HG03060 (cell line): ENCODE measurements around the gene PKIG.

Experiments
- ATAC-seq: cut with Tn5 transposase; IDR thresholded peaks from one replicate; pipeline ENCODE4 v1.9.1; 2021; ENCODE audit warnings: low read depth, moderate number of reproducible peaks; ENCODE audit not compliant: unreplicated experiment

Gene PKIG

DNA sequence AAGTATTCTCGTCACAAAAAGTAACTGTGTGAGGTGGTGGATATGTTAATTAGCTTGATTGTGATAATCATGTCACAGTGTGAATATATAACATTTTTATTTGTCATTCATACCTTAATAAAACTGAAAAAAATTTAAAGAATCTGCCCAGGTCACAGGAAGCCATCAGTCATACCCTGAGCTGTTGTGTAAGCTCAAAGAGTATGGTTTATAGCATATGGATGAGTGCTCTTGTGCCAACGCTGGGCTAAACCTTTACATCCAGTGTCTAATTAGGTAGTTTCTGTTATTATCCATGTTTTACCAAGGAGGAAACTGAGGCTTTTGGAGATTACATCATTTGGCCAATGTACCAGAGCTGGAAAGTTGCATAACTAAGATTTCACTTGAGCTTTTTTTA, 11.4 kb downstream of the PKIG start:
- no peak for ATAC-seq

DNA sequence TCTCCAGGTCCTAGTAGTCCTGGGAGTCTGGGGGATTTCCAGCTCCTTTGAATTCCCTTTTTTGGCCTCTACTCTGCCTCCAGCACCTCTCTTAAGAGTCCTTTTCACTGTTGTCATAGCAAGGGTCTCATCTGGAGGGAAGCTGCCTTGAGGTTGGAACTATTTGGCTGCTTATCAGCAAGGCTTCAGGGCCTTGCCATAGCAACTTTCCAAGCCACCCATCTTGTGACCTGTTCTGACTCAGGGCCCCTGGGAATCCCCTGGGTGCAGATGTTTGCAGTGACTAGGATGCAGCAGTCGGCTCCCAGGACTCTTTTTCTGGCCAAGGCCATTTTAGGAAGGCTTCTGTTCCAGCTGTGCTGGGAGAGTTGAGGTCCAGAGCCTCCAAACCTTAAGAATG, 12.4 kb downstream of the PKIG start:
- no peak for ATAC-seq

DNA sequence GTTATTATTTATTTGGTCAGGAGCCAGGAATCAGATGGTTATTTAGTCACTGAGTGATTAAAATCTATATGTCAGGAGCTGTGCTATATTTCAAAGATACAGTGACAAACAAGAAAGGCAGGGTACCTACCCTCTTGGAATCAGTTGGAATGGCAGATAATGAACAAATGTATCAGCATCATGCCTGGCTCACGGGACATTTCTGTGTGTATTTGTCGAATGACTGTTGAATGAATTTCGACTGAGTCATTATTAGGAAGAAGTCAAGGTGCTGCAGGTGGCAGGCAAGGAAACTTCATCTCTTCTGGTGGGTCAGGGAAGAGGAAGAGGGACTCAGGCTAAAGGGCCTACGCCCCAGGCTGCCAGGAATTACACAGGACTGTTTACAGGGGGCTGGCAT, 13.6 kb downstream of the PKIG start:
- ATAC-seq, result no peak

DNA sequence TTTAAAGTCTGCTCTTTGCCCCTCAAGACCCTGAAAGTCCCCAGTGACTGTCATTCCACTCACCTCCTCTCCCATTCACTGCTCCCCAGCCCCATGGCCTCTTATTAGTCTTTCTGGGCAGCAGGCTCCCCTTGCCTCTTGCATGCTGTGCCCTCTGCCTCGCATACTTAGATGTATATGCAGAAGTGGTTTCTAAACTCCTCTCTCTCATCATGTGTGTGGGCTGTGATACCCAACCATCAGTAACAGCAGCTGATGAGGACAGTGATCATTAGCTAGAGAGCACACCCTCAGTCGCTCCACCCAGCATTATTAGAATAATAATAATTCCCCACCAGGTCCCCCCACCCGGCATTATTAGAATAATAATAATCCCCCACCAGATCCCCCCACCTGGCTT, 14.5 kb downstream of the PKIG start:
- ATAC-seq, result no peak

DNA sequence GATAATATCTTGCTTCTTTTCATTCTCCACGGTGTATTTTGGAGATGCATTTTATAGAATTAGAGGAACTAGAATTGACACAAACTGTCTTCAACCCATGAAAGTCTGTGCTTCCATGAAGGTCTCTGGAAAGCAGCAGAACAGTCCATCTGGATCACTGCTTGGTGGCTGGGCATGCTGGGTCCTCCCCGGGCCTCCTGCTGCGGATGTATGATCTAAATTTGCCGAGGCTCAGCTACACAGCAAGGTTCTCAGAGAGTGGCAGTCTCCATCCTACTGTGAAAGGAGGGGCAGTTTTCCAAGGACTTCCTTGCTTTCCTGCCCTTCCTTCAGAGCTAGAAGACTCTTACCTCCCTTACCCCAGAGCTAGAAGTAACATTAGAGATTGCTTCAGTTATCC, 15.1 kb downstream of the PKIG start:
- no peak for ATAC-seq

DNA sequence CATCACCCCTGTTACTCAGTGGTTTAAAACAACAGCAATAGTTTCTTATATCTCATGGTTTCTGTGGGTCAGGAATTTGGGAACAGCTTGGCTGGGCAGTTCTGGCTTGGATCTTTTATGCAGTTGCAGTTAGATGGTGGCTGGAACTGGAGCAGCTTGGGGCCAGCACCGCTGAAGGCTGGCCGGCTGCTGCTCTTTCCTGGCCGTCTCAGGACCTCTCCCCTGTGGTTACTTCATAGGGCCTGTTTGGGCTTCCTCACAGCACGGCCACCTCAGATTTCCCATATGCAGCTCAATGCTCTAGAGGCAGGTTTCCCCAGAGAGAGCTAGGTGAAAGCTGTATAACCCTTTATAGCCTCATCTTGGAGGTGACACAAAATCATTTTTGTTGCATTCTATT, 15.6 kb downstream of the PKIG start:
- ATAC-seq, result no peak

DNA sequence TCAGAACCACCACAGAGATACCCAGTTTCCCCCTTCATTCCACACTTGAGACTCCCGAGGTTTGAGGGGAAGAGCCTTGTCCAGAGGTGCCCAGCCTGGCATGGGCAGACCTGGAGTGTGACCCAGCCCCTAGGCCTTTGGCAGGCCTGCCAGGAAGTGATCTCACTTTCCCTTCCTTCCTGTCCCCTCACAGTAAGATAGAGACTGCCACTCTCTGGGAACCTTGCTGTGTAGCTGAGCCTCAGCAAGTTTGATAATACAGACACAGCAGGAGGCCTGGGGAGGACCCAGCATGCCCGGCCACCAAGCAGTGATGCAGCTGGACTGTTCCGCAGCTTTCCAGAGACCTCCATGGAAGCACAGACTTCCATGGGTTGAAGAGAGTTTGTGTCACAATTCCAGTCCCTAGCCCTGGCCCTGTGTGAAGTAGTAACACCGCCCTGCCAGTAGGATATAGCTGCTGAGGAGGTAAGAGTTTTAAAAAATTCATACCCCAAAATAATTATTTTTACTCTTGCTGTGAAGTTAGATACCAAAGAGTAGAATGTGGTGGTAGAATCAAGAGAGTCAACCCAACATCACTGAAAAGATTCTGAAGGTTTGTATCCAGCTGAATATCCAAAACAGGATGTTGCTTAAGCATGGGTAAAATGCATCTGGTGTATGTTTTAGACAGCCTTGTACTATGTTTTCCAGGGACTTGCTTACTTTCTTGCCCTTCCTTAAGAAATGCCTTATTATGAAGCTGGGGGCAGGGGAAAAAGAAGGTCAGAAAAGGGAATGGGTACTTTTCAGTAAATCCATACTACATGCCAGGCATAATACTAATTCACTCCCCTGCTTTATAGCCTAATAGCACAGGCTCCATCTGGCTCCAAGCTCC, 16.3 kb downstream of the PKIG start:
- no peak for ATAC-seq

DNA sequence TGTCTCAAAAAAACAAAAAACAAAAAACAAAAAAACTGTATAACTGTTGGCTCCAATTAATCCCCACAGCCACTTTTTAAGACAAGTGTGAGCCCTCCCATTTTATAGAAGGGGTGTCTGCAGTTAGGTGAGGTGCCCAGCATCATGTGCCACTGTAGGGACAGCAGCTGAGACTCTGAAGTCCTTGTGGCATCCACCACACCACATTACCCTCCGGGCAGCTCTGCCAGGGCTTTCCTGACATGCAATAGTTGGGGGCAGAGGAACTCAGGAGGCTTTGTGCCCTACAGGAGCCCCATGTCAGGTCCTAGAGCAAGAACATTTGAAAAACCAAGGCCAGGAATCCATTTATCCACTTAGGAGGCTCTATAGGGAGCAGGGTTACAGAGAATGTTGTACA, 17.3 kb downstream of the PKIG start:
- no peak for ATAC-seq

DNA sequence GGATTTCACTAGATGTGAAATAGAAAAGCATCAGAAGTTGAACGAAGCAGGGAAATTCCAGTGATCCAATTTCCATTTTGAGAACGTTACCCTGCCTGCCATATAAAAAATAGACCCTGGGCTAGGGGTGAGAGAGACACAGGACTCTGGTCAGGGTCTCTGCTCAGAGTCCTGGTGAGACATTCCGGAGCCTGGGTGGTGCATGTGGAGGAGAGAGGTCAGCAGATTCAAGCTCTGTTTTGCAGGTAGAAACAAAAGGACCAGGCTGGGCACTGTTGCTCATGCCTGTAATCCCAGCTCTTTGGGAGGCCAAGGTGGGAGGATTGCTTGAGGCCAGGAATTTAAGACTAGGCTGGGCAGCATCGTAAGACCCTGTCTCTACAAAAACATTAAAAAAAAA, 17.9 kb downstream of the PKIG start:
- no peak for ATAC-seq

DNA sequence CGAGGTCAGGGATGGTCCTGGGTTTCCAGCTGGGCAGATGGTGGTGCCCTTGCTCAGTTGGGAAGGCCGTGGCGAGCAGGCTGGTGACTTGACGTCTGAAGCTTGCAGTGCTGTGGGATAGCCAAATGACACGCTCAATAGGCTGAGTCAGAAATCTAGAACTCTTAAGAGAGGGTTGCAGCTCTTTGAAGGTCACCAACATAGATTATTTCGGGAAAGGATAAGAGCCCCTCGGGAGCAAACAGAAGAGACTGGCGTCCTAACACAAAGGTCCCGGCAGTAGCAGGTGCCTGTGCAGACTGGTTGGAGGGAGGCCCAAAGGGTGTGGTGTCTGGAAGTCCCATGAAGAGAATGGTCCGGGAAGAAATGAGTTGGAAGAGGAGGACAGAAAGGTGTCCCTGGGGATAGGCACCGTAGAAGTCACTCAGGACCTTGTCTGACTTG, 18.4 kb downstream of the PKIG start:
- no peak for ATAC-seq

DNA sequence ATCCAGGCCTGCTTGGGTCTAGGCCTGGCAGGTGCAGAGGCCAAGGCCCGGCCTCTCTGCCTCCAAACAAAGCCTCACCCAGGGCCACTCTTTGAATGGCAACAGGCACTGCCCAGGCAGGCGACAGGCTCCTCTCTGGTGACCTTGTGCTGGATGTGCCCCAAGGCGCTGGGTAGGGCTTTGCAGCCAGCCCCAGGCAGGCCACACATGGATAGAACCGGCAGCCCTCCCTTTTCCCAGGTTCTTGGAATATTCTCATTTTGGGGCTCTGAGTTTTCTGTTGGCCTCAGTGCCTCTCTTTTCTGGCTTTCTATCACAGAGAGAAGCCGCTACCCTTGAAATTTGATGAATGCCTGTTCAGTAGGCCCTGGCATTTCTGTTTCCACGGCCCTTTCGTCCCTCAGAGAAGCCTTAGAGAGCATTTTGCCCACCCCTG, 18.9 kb downstream of the PKIG start:
- no peak for ATAC-seq

DNA sequence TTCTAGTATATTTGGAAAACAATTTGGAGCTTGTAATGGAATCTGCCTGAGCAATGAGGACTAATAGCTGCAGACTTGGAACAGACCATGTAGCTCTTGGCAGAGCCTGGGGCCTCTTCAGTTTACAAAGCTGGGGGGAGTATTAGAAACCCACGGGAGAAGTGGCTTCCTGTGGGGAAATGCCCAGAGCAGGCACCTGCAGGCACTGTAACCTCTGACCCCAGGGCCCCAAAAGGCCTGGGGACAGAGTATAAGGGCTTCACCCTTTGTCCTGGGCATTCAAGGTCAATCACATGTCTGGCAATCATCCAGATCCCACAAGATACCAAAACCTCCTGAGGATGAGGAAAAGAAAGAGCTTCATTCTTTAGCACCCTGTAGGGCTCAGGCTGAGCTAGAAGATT, 19.4 kb downstream of the PKIG start:
- ATAC-seq, result no peak

DNA sequence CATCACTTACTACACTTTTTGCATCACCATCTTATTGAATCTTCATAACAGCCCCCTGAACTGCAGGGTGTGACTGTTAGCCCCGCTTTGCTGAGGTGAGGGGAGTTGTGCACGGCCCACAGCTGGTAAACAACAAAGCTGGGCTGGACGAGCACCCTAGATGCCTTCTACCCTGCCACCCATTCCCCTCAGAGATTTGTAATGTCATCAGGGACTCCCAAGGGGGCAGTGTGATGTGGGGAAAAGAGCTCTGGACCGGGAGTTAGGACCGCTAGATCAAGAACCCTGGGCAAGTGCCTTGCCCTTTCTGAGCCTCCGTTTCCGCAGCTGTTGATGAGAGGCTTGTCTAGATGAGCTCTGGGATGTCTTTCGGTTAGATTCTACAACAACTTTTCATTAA, 20.9 kb downstream of the PKIG start:
- ATAC-seq, result no peak

DNA sequence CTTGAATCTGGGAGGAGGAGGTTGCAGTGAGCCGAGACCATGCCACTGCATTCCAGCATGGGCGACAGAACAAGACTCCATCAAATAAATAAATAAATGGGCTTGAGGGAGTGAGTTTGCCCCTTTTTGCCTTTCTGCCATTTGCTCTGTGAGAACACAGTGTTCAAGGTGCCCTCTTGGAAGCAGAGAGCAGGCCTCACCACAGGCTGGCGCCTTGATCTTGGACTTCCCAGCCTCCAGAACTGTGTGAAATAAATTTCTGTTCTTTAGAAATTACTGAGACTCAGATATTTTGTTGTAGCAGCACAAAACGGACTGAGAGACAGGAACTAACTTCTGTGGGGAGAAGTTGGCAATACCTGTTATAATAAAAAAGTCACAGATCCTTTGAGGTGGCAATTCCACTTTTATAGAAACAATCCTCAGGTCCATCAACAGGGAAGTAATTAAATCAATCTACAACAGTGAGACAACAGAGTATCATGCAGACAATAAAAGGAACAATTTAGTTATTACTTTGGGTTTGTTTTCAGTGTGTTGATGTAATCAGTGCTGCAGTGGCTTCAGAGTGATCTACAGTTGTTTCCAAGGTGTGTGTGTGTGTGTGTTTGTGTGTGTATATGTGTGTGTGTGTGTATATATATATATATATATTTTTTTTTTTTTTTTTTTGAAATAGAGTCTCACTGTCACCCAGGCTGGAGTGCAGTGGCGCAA, 24.5 kb downstream of the PKIG start:
- no peak for ATAC-seq

DNA sequence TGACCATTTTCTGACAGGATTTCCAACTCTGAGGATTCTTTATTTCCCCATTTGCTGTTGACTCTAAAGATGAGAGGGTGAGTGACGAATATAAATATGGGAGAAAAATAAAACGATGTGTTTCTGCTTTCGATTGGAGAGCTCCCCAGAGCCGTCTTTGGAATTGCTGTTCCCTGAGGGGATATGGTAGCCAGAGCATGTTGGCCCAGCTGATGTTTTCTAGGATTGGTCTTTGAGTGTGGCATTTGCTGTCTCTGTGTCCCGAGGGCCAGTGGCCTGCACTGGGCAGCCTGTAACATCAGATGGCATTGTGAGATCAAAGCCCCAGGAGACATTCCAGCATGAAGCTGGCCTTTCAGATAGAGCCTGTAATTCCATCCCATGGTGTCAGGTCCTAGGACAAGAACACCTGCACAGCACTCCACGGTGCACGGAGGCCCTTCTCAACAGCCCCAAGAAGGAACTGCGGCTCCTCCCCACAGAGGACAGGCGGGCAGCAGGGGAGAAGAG, 26.7 kb downstream of the PKIG start:
- ATAC-seq, result no peak

DNA sequence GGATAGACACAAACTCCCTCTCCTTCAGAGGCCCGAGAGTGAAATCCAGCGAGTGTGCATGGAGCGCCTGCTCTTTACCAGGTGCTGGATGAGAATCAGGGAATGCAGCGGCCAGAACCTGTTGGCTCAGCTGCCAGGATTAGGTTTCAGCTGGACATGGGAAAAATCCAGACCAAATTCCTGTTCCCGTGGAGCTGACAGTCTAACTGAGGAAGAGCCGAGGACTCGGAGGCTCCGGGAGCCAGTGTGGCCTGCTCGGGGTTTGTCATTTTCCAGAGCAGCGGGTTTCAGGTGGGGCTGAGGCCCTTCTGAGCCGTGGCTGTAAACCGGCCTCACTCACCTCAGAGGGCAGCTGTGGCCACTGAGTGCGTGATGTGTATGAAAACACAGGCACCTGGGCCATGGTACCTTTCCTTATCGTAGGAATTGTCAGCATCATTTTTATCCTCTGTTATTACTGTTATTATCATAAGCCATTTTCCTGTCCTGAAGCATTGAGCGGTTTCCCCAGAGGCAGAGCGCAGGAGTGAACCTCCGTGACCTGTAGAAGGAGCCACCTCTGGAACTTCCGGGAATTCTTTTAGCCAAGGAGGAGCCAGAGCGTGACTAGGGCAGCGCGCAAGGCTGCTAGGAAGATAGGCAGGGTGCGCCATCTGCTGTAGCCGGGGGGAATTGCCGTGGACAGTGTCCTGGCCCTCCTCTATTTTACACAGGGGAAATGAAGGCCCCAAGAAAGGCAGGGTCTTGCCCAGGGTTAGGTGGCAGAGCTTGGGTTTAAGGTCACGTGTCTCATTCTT, 27.3 kb downstream of the PKIG start:
- no peak for ATAC-seq

DNA sequence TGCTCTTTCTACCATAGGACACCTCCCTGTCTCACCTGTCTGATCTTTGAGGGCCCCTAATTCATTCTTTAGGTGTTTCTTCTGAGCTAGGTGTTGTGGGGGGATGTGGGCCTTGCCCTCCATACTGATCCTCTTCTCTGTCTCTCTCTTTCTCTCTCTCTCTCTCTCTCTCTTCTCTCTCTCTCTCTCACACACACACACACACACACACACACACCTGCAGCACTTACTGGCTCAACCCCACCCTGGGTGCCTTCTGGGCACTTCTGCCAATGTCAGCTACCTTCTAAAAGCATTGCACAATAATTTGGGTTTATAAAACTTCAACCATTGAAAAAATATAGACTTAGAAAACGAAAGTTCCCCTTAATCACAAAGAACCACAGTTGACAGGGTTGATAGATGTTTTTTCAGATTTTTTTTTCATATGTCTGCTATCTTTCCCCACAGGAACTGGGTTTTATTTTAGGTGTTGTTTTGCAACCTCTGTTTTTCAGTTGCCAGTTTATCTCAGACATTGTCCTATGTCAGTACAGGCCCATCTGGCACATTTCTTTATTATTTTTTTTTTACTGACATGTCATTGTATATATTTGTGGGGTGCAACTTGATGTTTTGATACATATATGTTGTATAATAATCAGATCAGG, 28.1 kb downstream of the PKIG start:
- no peak for ATAC-seq

DNA sequence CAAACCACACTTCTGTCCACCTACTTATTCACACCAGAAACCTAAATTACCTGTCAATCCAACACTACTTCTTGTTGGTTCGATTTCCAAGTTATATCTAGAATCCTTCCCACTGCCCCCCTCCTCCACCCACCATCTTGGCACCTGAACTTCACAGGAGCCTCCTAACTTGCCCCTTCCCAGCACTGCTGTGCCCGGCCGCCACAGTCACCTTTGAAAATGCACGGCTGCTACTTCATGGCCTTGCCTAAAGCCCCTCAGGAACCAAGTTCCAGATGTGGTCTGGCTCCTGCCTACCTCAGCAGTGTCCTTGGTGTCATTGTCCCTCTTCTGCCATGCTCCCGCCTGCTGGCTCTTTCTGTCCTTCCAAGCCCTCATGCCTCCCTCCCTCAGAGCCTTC, 31.2 kb downstream of the PKIG start:
- ATAC-seq, result no peak

DNA sequence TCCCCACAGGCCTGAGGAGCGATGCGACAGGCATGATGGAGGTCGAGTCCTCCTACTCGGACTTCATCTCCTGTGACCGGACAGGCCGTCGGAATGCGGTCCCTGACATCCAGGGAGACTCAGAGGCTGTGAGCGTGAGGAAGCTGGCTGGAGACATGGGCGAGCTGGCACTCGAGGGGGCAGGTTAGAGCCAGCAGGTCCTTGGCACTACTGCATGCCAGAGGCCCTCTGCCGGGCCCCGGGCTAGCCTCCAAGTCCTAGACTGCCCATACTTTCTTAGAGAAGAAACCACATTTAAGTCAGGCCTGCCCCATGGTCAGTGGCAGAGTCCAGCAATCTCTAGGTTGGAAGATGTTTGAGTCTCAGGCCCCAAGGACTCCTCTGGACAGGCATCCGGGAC, 32.1 kb downstream of the PKIG start:
- ATAC-seq, result no peak

DNA sequence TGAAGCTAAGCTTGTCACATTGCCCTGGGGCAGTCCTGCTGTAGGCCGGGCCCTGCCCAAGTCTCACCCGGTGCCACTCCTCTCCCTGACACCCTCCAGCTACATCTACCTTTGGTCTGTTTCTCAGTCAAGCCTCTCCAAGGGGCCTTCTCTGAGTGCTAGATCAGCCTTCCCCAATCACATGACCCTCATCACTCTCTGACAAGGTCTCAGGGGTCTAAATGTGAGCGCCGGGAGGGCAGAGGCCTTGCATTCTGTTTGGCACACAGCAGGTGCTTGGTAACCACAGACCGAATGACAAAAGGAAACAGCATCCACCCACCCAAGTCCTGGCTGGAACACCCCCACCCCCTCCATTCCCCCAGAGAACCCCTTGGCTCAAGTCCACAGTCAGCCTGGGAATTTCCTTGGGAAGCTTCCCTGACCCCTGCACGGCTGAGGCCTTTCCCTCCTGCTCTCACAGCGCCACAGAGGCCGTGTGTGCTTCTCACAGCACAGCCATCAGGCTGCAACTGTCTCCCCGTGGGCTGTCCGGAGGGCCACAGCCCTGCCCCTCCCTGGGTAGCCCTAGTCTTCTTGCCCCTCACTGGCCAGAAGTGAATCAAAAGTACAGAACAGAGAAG, 32.9 kb downstream of the PKIG start:
- ATAC-seq, result no peak
